Thyroid gland (tissue), 4 donors: ENCODE results near the gene CAMTA1.
"Not testable (repeated sequence)": the region's sequence is repeated elsewhere in the genome, so short reads cannot be mapped to it uniquely, and the experiment has no call there.

Source experiments
- CTCF ChIP-seq, 6 experiments: fragments of 200-600 bp in 3 of 6; fragments of 450-650 bp in 3 of 6; sonication (generic) in 3 of 6; IDR thresholded peaks; one replicate each; pipeline ENCODE4 v1.5.1; 2016 to 2019; ENCODE audit warnings: antibody characterized with exemption in 6 of 6, mild to moderate bottlenecking in 2 of 6, inconsistent platforms in 1 of 6, moderate library complexity in 1 of 6
- POLR2A ChIP-seq, 2 donors: fragments of 450-650 bp; IDR thresholded peaks; one replicate each; pipeline ENCODE4 v1.6.1; 2017; ENCODE audit warnings: antibody characterized with exemption in 2 of 2, mild to moderate bottlenecking in 2 of 2, moderate library complexity in 1 of 2

- TF ChIP-seq CTCF, POLR2A (IDR thresholded peaks at IDR 0.05): not testable (repeated sequence)
Measured at GRCh38 chr1:6832006-6832405, 46.8 kb downstream of the CAMTA1 start.
